ENCODE results near the gene ME1.
"Not testable (repeated sequence)": the region's sequence is repeated elsewhere in the genome, so short reads cannot be mapped to it uniquely, and the experiment has no call there.

ME1 gene

GRCh38 chr6:83252719-83253118 is 178.1 kb downstream of the ME1 start:
- DNase-seq: no peak

- DNase-seq: no peak
These were observed 180.6 kb downstream of the ME1 start for GRCh38 chr6:83250235-83250634.

GRCh38 chr6:83247471-83247870 is 183.4 kb downstream of the ME1 start:
- no peak for DNase-seq

GRCh38 chr6:83231146-83231545 is 199.7 kb downstream of the ME1 start:
- no peak for DNase-seq

- DNase-seq: no peak
These were observed 204.3 kb downstream of the ME1 start for GRCh38 chr6:83226517-83226916.

- DNase-seq: peak; percentile 15 to 16
These were observed 208.9 kb downstream of the ME1 start for GRCh38 chr6:83221889-83222479.

- DNase-seq: no peak
These were observed 209.6 kb downstream of the ME1 start for GRCh38 chr6:83221276-83221675.

GRCh38 chr6:83220121-83220520 is 210.7 kb downstream of the ME1 start:
- DNase-seq: no peak

GRCh38 chr6:83218646-83219045 is 212.2 kb downstream of the ME1 start:
- no peak for DNase-seq

GRCh38 chr6:83216806-83217205 is 214.0 kb downstream of the ME1 start:
- DNase-seq: no peak

- peak; percentile 59 to 63 for DNase-seq
These were observed 215.5 kb downstream of the ME1 start for GRCh38 chr6:83215131-83216047.

GRCh38 chr6:83202031-83202430 is 228.8 kb downstream of the ME1 start:
- no peak for DNase-seq

GRCh38 chr6:83199863-83200225 is 231.0 kb downstream of the ME1 start:
- DNase-seq: no peak

- DNase-seq: no peak
These were observed 231.5 kb downstream of the ME1 start for GRCh38 chr6:83199173-83199862.

- DNase-seq: no peak
These were observed 232.2 kb downstream of the ME1 start for GRCh38 chr6:83198486-83199172.

GRCh38 chr6:83193747-83194566 is 236.9 kb downstream of the ME1 start:
- DNase-seq: peak; percentile 28 to 68

- peak; percentile 83 to 91 for DNase-seq
These were observed 237.7 kb downstream of the ME1 start, which contains the start of the genes PGM3 and RWDD2A for GRCh38 chr6:83192871-83193746. Gene PGM3 (minus strand): TSS chr6:83193265. CDS start chr6:83191012, 2,253 bp downstream. Gene RWDD2A (plus strand): TSS chr6:83193357. CDS start chr6:83194452, 1,095 bp downstream.

GRCh38 chr6:83192456-83192855 is 238.4 kb downstream of the ME1 start:
- DNase-seq: no peak

GRCh38 chr6:83191974-83192373 is 238.9 kb downstream of the ME1 start:
- not testable (repeated sequence) for DNase-seq

- no peak for DNase-seq
These were observed 240.2 kb downstream of the ME1 start for GRCh38 chr6:83190626-83191025.

GRCh38 chr6:83188501-83188900 is 242.3 kb downstream of the ME1 start:
- DNase-seq: no peak
